Liver (tissue), 9 donors: ENCODE results near the gene GGA1. TPM values are rescaled to one million over a fixed set of nuclear protein-coding genes. Genes with fewer than 3 reads are reported as not detected.

Experiments
- DNase-seq: peaks from one replicate; pipeline ENCODE4 v3.0.0-alpha.2; 2017; ENCODE audit warnings: low spot score
- H3K27ac ChIP-seq, 2 donors: one replicate each; pipeline ENCODE4 v1.7.0; 2013; ENCODE audit warnings: inconsistent platforms in 2 of 2, low read length in 2 of 2, control low read depth in 1 of 2, low read depth in 1 of 2, mild to moderate bottlenecking in 1 of 2
- H3K27me3 ChIP-seq, 4 donors: one replicate each; pipeline versions ENCODE4 v1.6.1 to v1.7.0; 2013; ENCODE audit warnings: low read length in 3 of 4, inconsistent platforms in 1 of 4, mild to moderate bottlenecking in 1 of 4, moderate library complexity in 1 of 4; ENCODE audit not compliant: control insufficient read depth in 4 of 4, insufficient read depth in 4 of 4
- H3K36me3 ChIP-seq, 4 donors: one replicate each; pipeline versions ENCODE4 v1.6.1 to v1.7.0; 2013; ENCODE audit warnings: low read length in 3 of 4, mild to moderate bottlenecking in 3 of 4, low read depth in 1 of 4, moderate library complexity in 1 of 4; ENCODE audit not compliant: control insufficient read depth in 4 of 4, insufficient read depth in 3 of 4
- H3K4me1 ChIP-seq, 4 donors: one replicate each; pipeline versions ENCODE4 v1.6.1 to v1.7.0; 2013; ENCODE audit warnings: low read length in 3 of 4, mild to moderate bottlenecking in 3 of 4, moderate library complexity in 1 of 4; ENCODE audit not compliant: control insufficient read depth in 4 of 4, insufficient read depth in 4 of 4
- H3K4me3 ChIP-seq, 3 donors: one replicate each; pipeline versions ENCODE4 v1.6.1 to v1.7.0; 2013; ENCODE audit warnings: low read length in 3 of 3, control low read depth in 1 of 3, low read depth in 1 of 3, mild to moderate bottlenecking in 1 of 3
- H3K9ac ChIP-seq, 2 donors: one replicate each; pipeline ENCODE4 v1.7.0; 2013; ENCODE audit warnings: low read length in 2 of 2, mild to moderate bottlenecking in 2 of 2, moderate library complexity in 2 of 2, control low read depth in 1 of 2, low read depth in 1 of 2
- H3K9me3 ChIP-seq, 4 donors: one replicate each; pipeline versions ENCODE4 v1.6.1 to v1.7.0; 2013; ENCODE audit warnings: low read length in 3 of 4; ENCODE audit not compliant: control insufficient read depth in 4 of 4
- EGR1 ChIP-seq, 2 donors: IDR thresholded peaks; 2 replicates each; pipeline ENCODE4 v1.6.1; 2016 to 2018; ENCODE audit warnings: antibody characterized with exemption in 2 of 2, low read depth in 2 of 2
- FOXA1 ChIP-seq: IDR thresholded peaks from 2 replicates; pipeline ENCODE4 v1.6.1; 2016; ENCODE audit warnings: antibody characterized with exemption
- GABPA ChIP-seq, 2 donors: IDR thresholded peaks in 1 of 2; conservative IDR thresholded peaks in 1 of 2; 2 replicates each; pipeline ENCODE4 v1.6.1; 2016; ENCODE audit warnings: antibody characterized with exemption in 2 of 2, mild to moderate bottlenecking in 1 of 2, moderate library complexity in 1 of 2
- HNF4A ChIP-seq, 2 donors: conservative IDR thresholded peaks; 2 replicates each; pipeline ENCODE4 v1.6.1; 2016; ENCODE audit warnings: antibody characterized with exemption in 2 of 2, mild to moderate bottlenecking in 2 of 2
- HNF4G ChIP-seq: IDR thresholded peaks from 2 replicates; pipeline ENCODE4 v1.6.1; 2016; ENCODE audit warnings: antibody characterized with exemption
- JUND ChIP-seq, 2 donors: IDR thresholded peaks; 2 replicates each; pipeline ENCODE4 v1.6.1; 2016; ENCODE audit warnings: antibody characterized with exemption in 2 of 2
- NR2F2 ChIP-seq: IDR thresholded peaks from 2 replicates; pipeline ENCODE4 v1.6.1; 2016; ENCODE audit warnings: antibody characterized with exemption
- RAD21 ChIP-seq, 2 donors: IDR thresholded peaks; 2 replicates each; pipeline ENCODE4 v1.6.1; 2016; ENCODE audit warnings: antibody characterized with exemption in 2 of 2, mild to moderate bottlenecking in 2 of 2
- TAF1 ChIP-seq: conservative IDR thresholded peaks from 2 replicates; pipeline ENCODE4 v1.6.1; 2016; ENCODE audit warnings: antibody characterized with exemption, mild to moderate bottlenecking
- WGBS: extraction: QIAGEN DNeasy Blood & Tissue Kit; methylation state at CpG from one replicate; pipeline ENCODE4 v1.1.7; 2013; 5-methylcytosine and 5-hydroxymethylcytosine counted together
- polyA plus RNA-seq, 2 donors: library from polyadenylated mRNA; stranded (reverse) in 1 of 2; unstranded in 1 of 2; fragments of 200-250 nt in 1 of 2; fragments of >200 nt in 1 of 2; fragmentation: Nextera tagmentation in 1 of 2; extraction: Ambion mirVana in 1 of 2; gene quantifications; one replicate each; pipeline versions ENCODE4 v1.2.1 to v1.2.3, GENCODE V29; 2013 to 2015
- total RNA-seq, 2 donors: library from RNA; depleted of rRNA; stranded (reverse); fragments of >200 nt; gene quantifications; one replicate each; pipeline ENCODE4 v1.2.3, GENCODE V29; 2014
- TF ChIP-seq, protein P1 (sequence below): IDR thresholded peaks from 2 replicates; pipeline ENCODE4 v1.6.1; 2016; ENCODE audit warnings: antibody characterized with exemption
- TF ChIP-seq, protein P2 (sequence below): fragments of 150-350 bp; IDR thresholded peaks from 2 replicates; pipeline ENCODE4 v1.5.1; 2017; ENCODE audit warnings: improper control_type of control experiment, low read depth, low read length; ENCODE audit not compliant: missing input control
- TF ChIP-seq, protein P3 (sequence below): IDR thresholded peaks from 2 replicates; pipeline ENCODE4 v1.6.1; 2016; ENCODE audit warnings: antibody characterized with exemption, mild to moderate bottlenecking
- donor health status: healthy.
- donor health status: healthy.
- donor health status: healthy.
- donor health status: healthy.
- donor health status: healthy.

The GGA1 gene
- total and polyA plus RNA-seq, 4 donors: 15.1 to 26.4 (median 17.8) TPM

DNA sequence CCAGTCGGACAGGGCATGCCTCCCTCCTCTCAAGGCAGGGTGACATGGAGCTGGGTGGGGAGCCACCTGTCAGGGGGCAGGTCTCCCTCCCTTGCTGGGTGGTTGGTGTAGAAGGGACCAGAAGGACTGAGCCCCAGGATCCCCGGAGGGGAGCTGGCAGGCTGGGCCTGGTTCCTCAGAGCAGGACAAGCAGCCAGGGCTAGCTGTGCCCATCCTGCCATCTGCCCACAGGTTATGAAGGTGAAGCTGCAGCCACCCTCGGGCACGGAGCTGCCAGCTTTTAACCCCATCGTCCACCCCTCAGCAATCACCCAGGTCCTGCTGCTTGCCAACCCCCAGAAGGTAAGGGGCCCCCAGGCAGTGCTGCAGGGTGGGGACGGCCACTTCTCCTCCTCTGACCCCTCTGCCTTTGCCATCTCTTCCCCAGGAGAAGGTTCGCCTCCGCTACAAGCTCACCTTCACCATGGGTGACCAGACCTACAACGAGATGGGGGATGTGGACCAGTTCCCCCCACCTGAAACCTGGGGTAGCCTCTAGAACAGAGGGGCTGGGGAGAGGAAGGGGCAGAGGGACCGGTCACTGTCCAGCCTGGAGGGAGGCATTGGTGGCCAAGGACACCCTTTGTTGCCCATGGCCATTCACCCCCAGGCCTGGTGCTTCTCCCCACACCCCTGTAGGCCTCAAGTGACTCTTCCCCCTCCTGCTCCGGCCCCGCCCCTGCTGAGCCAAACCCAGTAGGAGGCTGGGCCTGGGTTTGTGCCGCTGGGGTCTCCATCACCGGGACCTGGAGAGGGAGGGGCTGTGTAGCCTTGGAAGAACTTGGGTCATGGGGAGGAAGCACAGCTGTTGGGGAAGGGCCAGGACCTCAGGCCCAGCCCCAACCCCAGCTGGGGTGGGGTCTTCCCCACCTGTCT, 23.8 kb downstream of the GGA1 start:
- Histone ChIP-seq H3K27ac (peak overlapping the region; percentile 80 to 84), H3K4me1 (peaks cover 7 to 51% (median 37%) of the 10 kb centered on the region in 4 donors), H3K27me3 (no peaks in the 10 kb centered on the region), H3K36me3 (peaks cover 0 to 10% (median 3%) of the 10 kb centered on the region in 4 donors), H3K4me3 (no peak overlapping the region), H3K9ac (no peak overlapping the region), H3K9me3 (no peaks in the 10 kb centered on the region)
- DNase-seq: no peak
- 83% methylated on average over 14 of the region's 14 CpGs for WGBS
- TF ChIP-seq HNF4G (no peak), NR2F2 (no peak), GABPA (IDR thresholded peaks at IDR 0.05 in 1 of 2, conservative IDR thresholded peaks at IDR 0.05 in 1 of 2) (no peak), HNF4A (conservative IDR thresholded peaks at IDR 0.05) (no peak), EGR1 (IDR thresholded peaks at IDR 0.05; ENCODE audit: low read depth in 2 of 2) (no peak), JUND (IDR thresholded peaks at IDR 0.05) (no peak), RAD21 (IDR thresholded peaks at IDR 0.05) (no peak), TAF1 (no peak)
- TF ChIP-seq, protein P1, sequence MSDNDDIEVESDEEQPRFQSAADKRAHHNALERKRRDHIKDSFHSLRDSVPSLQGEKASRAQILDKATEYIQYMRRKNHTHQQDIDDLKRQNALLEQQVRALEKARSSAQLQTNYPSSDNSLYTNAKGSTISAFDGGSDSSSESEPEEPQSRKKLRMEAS: no peak
- TF ChIP-seq, protein P2, sequence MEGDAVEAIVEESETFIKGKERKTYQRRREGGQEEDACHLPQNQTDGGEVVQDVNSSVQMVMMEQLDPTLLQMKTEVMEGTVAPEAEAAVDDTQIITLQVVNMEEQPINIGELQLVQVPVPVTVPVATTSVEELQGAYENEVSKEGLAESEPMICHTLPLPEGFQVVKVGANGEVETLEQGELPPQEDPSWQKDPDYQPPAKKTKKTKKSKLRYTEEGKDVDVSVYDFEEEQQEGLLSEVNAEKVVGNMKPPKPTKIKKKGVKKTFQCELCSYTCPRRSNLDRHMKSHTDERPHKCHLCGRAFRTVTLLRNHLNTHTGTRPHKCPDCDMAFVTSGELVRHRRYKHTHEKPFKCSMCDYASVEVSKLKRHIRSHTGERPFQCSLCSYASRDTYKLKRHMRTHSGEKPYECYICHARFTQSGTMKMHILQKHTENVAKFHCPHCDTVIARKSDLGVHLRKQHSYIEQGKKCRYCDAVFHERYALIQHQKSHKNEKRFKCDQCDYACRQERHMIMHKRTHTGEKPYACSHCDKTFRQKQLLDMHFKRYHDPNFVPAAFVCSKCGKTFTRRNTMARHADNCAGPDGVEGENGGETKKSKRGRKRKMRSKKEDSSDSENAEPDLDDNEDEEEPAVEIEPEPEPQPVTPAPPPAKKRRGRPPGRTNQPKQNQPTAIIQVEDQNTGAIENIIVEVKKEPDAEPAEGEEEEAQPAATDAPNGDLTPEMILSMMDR: no peak

DNA sequence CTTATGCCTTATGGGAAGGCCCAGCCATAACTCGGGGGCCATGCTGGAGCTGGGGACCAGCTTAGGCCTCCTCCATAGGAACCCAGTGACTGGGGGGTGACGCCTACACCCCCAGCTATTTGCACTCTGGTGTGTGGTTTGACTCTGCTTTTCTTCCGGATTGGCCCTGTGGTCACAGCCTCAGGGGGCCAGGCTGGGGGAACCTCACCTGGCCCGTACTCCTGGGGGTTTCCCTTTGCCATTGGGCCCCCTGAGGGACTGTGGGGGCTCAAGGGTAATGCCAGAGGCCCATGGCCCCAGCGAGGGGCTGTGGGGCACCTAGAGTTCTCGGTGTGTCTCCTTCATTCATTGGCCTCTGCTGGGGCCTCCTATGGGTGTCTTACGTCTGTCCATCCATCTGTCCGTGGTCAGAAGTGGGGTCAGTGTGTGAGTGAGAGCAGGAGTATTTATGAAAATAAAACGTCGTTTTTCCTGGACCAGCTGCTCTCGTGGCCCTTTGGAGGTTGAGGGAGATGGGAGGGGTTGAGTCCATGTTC, 24.5 kb downstream of the GGA1 start:
- peak overlapping the region; percentile 80 to 84 for H3K27ac ChIP-seq
- no peak for DNase-seq
- H3K9me3 ChIP-seq: no peaks in the 10 kb centered on the region
- H3K4me1 ChIP-seq: peaks cover 7 to 49% (median 36%) of the 10 kb centered on the region in 4 donors
- no peak overlapping the region for H3K4me3 ChIP-seq
- H3K27me3 ChIP-seq: no peaks in the 10 kb centered on the region
- no peak overlapping the region for H3K9ac ChIP-seq
- 66% methylated on average over 11 of the region's 11 CpGs for WGBS
- H3K36me3 ChIP-seq: peaks cover 0 to 10% (median 3%) of the 10 kb centered on the region in 4 donors
- TF ChIP-seq RAD21 (IDR thresholded peaks at IDR 0.05) (no peak), FOXA1 (no peak)
- TF ChIP-seq, protein P3, sequence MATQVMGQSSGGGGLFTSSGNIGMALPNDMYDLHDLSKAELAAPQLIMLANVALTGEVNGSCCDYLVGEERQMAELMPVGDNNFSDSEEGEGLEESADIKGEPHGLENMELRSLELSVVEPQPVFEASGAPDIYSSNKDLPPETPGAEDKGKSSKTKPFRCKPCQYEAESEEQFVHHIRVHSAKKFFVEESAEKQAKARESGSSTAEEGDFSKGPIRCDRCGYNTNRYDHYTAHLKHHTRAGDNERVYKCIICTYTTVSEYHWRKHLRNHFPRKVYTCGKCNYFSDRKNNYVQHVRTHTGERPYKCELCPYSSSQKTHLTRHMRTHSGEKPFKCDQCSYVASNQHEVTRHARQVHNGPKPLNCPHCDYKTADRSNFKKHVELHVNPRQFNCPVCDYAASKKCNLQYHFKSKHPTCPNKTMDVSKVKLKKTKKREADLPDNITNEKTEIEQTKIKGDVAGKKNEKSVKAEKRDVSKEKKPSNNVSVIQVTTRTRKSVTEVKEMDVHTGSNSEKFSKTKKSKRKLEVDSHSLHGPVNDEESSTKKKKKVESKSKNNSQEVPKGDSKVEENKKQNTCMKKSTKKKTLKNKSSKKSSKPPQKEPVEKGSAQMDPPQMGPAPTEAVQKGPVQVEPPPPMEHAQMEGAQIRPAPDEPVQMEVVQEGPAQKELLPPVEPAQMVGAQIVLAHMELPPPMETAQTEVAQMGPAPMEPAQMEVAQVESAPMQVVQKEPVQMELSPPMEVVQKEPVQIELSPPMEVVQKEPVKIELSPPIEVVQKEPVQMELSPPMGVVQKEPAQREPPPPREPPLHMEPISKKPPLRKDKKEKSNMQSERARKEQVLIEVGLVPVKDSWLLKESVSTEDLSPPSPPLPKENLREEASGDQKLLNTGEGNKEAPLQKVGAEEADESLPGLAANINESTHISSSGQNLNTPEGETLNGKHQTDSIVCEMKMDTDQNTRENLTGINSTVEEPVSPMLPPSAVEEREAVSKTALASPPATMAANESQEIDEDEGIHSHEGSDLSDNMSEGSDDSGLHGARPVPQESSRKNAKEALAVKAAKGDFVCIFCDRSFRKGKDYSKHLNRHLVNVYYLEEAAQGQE: no peak
